K562 (cell line): ENCODE data around the gene BMF. TPM values are rescaled to one million over a fixed set of nuclear protein-coding genes. Genes with fewer than 3 reads are reported as not detected.
A peak's percentile ranks its signal among the peaks of the same experiment; 100 is the strongest.

ENCODE experiments used
- BDP1 ChIP-seq: IDR thresholded peaks from 3 replicates; pipeline ENCODE4 v1.6.1; 2011; ENCODE audit not compliant: insufficient read length, insufficient read depth
- BRF1 ChIP-seq: IDR thresholded peaks from 3 replicates; pipeline ENCODE4 v1.6.1; 2011; ENCODE audit warnings: borderline replicate concordance, mild to moderate bottlenecking; ENCODE audit not compliant: insufficient read length; ENCODE audit errors: extremely low read depth
- CXXC5 ChIP-seq: fragments of 250-450 bp; sonication (Bioruptor Pico); IDR thresholded peaks from 2 replicates; pipeline ENCODE4 v1.8.0; 2022; ENCODE audit warnings: inconsistent platforms, mild to moderate bottlenecking, moderate library complexity
- GTF3C2 ChIP-seq: IDR thresholded peaks from 3 replicates; pipeline ENCODE4 v1.6.1; 2011; ENCODE audit warnings: borderline replicate concordance, mild to moderate bottlenecking, moderate library complexity; ENCODE audit not compliant: insufficient read length; ENCODE audit errors: extremely low read depth
- HNRNPLL ChIP-seq: fragments of 200-400 bp; formaldehyde crosslinking; IDR thresholded peaks from 2 replicates; pipeline ENCODE4 v1.6.1; 2017; ENCODE audit warnings: low read length, low read depth, mild to moderate bottlenecking; ENCODE audit not compliant: poor library complexity, severe bottlenecking
- HOMEZ ChIP-seq: fragments of 250-450 bp; sonication (Bioruptor Pico); IDR thresholded peaks from 2 replicates; pipeline ENCODE4 v1.4.0; 2020; ENCODE audit warnings: mild to moderate bottlenecking, moderate library complexity
- MCM5 ChIP-seq: fragments of 450-650 bp; IDR thresholded peaks from 2 replicates; pipeline ENCODE4 v1.6.1; 2016; ENCODE audit warnings: low read depth
- NR1H2 ChIP-seq: sonication (generic); formaldehyde crosslinking; IDR thresholded peaks from 2 replicates; pipeline ENCODE4 v1.4.0; 2020; ENCODE audit warnings: mild to moderate bottlenecking, missing genetic modification reagents
- POLR2AphosphoS5 ChIP-seq: IDR thresholded peaks from 2 replicates; pipeline ENCODE4 v1.6.1; 2011; ENCODE audit warnings: mild to moderate bottlenecking, low read depth, low read length, moderate library complexity; ENCODE audit not compliant: control insufficient read depth, insufficient read depth
- PRMT5 ChIP-seq: sonication (generic); formaldehyde crosslinking; IDR thresholded peaks from 2 replicates; pipeline ENCODE4 v1.5.0; 2020; ENCODE audit warnings: missing genetic modification reagents
- RFX5 ChIP-seq: IDR thresholded peaks from 2 replicates; pipeline ENCODE4 v1.6.1; 2011; ENCODE audit warnings: low read depth, mild to moderate bottlenecking, improper control_type of control experiment, low read length
- SMAD4 ChIP-seq: fragments of 250-450 bp; sonication (Bioruptor Pico); conservative IDR thresholded peaks from 2 replicates; pipeline ENCODE4 v1.8.0; 2021; ENCODE audit warnings: inconsistent platforms, mild to moderate bottlenecking, moderate library complexity
- SMARCA4 ChIP-seq: fragments of 450-650 bp; IDR thresholded peaks from 2 replicates; pipeline ENCODE4 v1.6.1; 2016
- STAG1 ChIP-seq: sonication (generic); formaldehyde crosslinking; IDR thresholded peaks from 2 replicates; pipeline ENCODE4 v1.5.0; 2020; ENCODE audit warnings: missing genetic modification reagents, borderline replicate concordance
- TGIF2 ChIP-seq: sonication (generic); formaldehyde crosslinking; IDR thresholded peaks from 2 replicates; pipeline ENCODE4 v1.8.1; 2022; ENCODE audit warnings: mild to moderate bottlenecking, missing genetic modification reagents, moderate library complexity
- WHSC1 ChIP-seq: IDR thresholded peaks from one replicate; pipeline ENCODE4 v1.6.1; 2012; ENCODE audit warnings: low read length, control low read depth, inconsistent platforms
- ZBTB12 ChIP-seq: fragments of 250-450 bp; sonication (Bioruptor Pico); IDR thresholded peaks from 2 replicates; pipeline ENCODE4 v1.4.0; 2020
- ZNF12 ChIP-seq: sonication (generic); formaldehyde crosslinking; IDR thresholded peaks from 2 replicates; pipeline ENCODE4 v1.4.0; 2020; ENCODE audit warnings: mild to moderate bottlenecking, missing genetic modification reagents
- ZNF124 ChIP-seq: sonication (generic); formaldehyde crosslinking; IDR thresholded peaks from 2 replicates; pipeline ENCODE4 v1.8.1; 2022; ENCODE audit warnings: missing genetic modification reagents
- ZNF224 ChIP-seq: sonication (generic); formaldehyde crosslinking; IDR thresholded peaks from 2 replicates; pipeline ENCODE4 v1.8.0; 2022; ENCODE audit warnings: mild to moderate bottlenecking, missing genetic modification reagents
- ZNF589 ChIP-seq: fragments of 200-800 bp; sonication (Bioruptor generic); IDR thresholded peaks from 2 replicates; pipeline ENCODE4 v1.6.1; 2016; ENCODE audit warnings: low read depth, missing genetic modification characterization, missing compliant biosample characterization
- ZNF668 ChIP-seq: fragments of 250-450 bp; sonication (Bioruptor Pico); IDR thresholded peaks from 2 replicates; pipeline ENCODE4 v1.8.0; 2022; ENCODE audit warnings: mild to moderate bottlenecking, inconsistent platforms
- polyA plus RNA-seq, 8 experiments: library from polyadenylated mRNA; depleted of rRNA in 4 of 8; stranded (reverse) in 5 of 8; unstranded in 3 of 8; fragments of >200 nt; fragmentation: Nextera tagmentation in 2 of 8; fragmentation: Illumina TruSeq in 1 of 8; extraction: Ambion mirVana in 2 of 8; extraction: Trizol in 1 of 8; gene quantifications; 2 replicates each; pipeline versions ENCODE4 v1.2.1 to v1.2.3, GENCODE V29; 2011 to 2014; ENCODE audit warnings: inconsistent platforms in 1 of 8, missing spikeins in 1 of 8
- total RNA-seq, 7 experiments: library from RNA; depleted of rRNA in 6 of 7; stranded (reverse); fragments of >200 nt in 6 of 7; fragmentation: Illumina TruSeq in 2 of 7; extraction: Trizol in 2 of 7; gene quantifications; 2 replicates each; pipeline versions ENCODE4 v1.2.1 to v1.2.3, GENCODE V29; 2011 to 2021; ENCODE audit warnings: low replicate concordance in 1 of 7
- TF ChIP-seq, protein P1 (sequence below): IDR thresholded peaks from 2 replicates; pipeline ENCODE4 v1.6.1; 2011; ENCODE audit not compliant: insufficient read length; ENCODE audit errors: extremely low read depth

BMF gene
- total and polyA plus RNA-seq, 9 of the 15 experiments (the other 6 are each of a cell fraction or from before 2014, with no cell fraction given): 0.25 to 0.91 (median 0.59) TPM; not detected in 2

GRCh38 chr15:40104865-40105516 lies 3.7 kb downstream of the BMF start (continued):
- TF ChIP-seq GTF3C2 (no peak), SMARCA4 (peak; percentile 71), ZNF224 (CRISPR knock-in tag) (no peak), ZNF668 (CRISPR knock-in tag) (no peak), ZBTB12 (CRISPR knock-in tag) (no peak), PRMT5 (CRISPR knock-in tag) (no peak), RFX5 (no peak), MCM5 (no peak), ZNF124 (no peak), TGIF2 (no peak), SMAD4 (CRISPR knock-in tag) (peak; percentile 71), CXXC5 (CRISPR knock-in tag) (peak; percentile 64; the same call in 1 of the 2 replicates), POLR2AphosphoS5 (0 out of 2 replicates have a peak, but pooled peaks have one; percentile 20), HOMEZ (CRISPR knock-in tag) (no peak), WHSC1 (no peak), BRF1 (no peak), BDP1 (no peak), NR1H2 (CRISPR knock-in tag) (no peak), STAG1 (CRISPR knock-in tag) (no peak), HNRNPLL (no peak), ZNF589 (CRISPR knock-in tag) (0 out of 2 replicates have a peak, but pooled peaks have one; percentile 40), ZNF12 (CRISPR knock-in tag) (0 out of 2 replicates have a peak, but pooled peaks have one; percentile 15)
- TF ChIP-seq, protein P1, sequence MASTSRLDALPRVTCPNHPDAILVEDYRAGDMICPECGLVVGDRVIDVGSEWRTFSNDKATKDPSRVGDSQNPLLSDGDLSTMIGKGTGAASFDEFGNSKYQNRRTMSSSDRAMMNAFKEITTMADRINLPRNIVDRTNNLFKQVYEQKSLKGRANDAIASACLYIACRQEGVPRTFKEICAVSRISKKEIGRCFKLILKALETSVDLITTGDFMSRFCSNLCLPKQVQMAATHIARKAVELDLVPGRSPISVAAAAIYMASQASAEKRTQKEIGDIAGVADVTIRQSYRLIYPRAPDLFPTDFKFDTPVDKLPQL: no peak
